ELR (cell line): ENCODE results near the gene ARID4A.
"Not testable (repeated sequence)": the region's sequence is repeated elsewhere in the genome, so short reads cannot be mapped to it uniquely, and the experiment has no call there.

Experiments
- DNase-seq: peaks from one replicate; pipeline ENCODE4 v3.0.0-alpha.2; 2015; ENCODE audit warnings: low read depth

Gene ARID4A

GRCh38 chr14:58362798-58363412 lies 64.5 kb downstream of the ARID4A start:
- peak; percentile 48 for DNase-seq

GRCh38 chr14:58364316-58364715 lies 66.0 kb downstream of the ARID4A start:
- DNase-seq = no peak

GRCh38 chr14:58367296-58367695 lies 68.9 kb downstream of the ARID4A start:
- DNase-seq = no peak

- DNase-seq = peak; percentile 8
These were observed 70.6 kb downstream of the ARID4A start for GRCh38 chr14:58368956-58369355.

GRCh38 chr14:58376791-58377190 lies 78.4 kb downstream of the ARID4A start:
- DNase-seq = no peak

- DNase-seq = no peak
These were observed 92.5 kb downstream of the ARID4A start for GRCh38 chr14:58390830-58391229.

GRCh38 chr14:58395562-58395811 lies 97.1 kb downstream of the ARID4A start:
- DNase-seq = no peak

- peak; percentile 73 for DNase-seq
These were observed 97.7 kb downstream of the ARID4A start, which contains the start of gene TOMM20L for GRCh38 chr14:58395812-58396788. TOMM20L (plus strand) TSS chr14:58395930; CDS start chr14:58395958, 28 bp downstream.

GRCh38 chr14:58397156-58397555 lies 98.8 kb downstream of the ARID4A start:
- no peak for DNase-seq

- DNase-seq = no peak
These were observed 100.1 kb downstream of the ARID4A start for GRCh38 chr14:58398495-58398894.

GRCh38 chr14:58398895-58399294 lies 100.5 kb downstream of the ARID4A start:
- no peak for DNase-seq

- no peak for DNase-seq
These were observed 103.2 kb downstream of the ARID4A start for GRCh38 chr14:58401587-58401986.

- DNase-seq = no peak
These were observed 110.4 kb downstream of the ARID4A start for GRCh38 chr14:58408681-58409215.

GRCh38 chr14:58414845-58415244 lies 116.5 kb downstream of the ARID4A start:
- peak; percentile 16 for DNase-seq

GRCh38 chr14:58415636-58416547 lies 117.5 kb downstream of the ARID4A start:
- DNase-seq = no peak

- DNase-seq = not testable (repeated sequence)
These were observed 118.6 kb downstream of the ARID4A start for GRCh38 chr14:58416934-58417333.
